HepG2 (cell line): ENCODE data around the gene DOCK4. TPM values are rescaled to one million over a fixed set of nuclear protein-coding genes. Genes with fewer than 3 reads are reported as not detected.

Experiments used
- CBFB ChIP-seq: sonication (generic); formaldehyde crosslinking; IDR thresholded peaks from 2 replicates; pipeline ENCODE4 v1.4.0; 2020; ENCODE audit warnings: missing genetic modification reagents
- FOXP4 ChIP-seq: sonication (generic); formaldehyde crosslinking; IDR thresholded peaks from 2 replicates; pipeline ENCODE4 v1.4.0; 2020; ENCODE audit warnings: missing genetic modification reagents
- GATAD2A ChIP-seq: IDR thresholded peaks from 2 replicates; pipeline ENCODE4 v1.6.1; 2016
- NFIC ChIP-seq: IDR thresholded peaks from 2 replicates; pipeline ENCODE4 v1.6.1; 2012; ENCODE audit warnings: mild to moderate bottlenecking, low read length, inconsistent platforms
- SOX13 ChIP-seq, 3 experiments: fragments of 450-650 bp in 1 of 3; sonication (generic) in 1 of 3; formaldehyde crosslinking in 1 of 3; IDR thresholded peaks in 2 of 3; conservative IDR thresholded peaks in 1 of 3; 2 replicates each; pipeline versions ENCODE4 v1.5.0 to v1.6.1; 2016 to 2020; ENCODE audit warnings: antibody characterized with exemption in 1 of 3, mild to moderate bottlenecking in 1 of 3, missing compliant biosample characterization in 1 of 3, missing genetic modification reagents in 1 of 3, moderate library complexity in 1 of 3
- ZGPAT ChIP-seq: IDR thresholded peaks from 2 replicates; pipeline ENCODE4 v1.6.1; 2016; ENCODE audit warnings: mild to moderate bottlenecking
- ZKSCAN1 ChIP-seq: fragments of 150-350 bp; IDR thresholded peaks from 2 replicates; pipeline ENCODE4 v1.6.1; 2014; ENCODE audit warnings: low read length
- ZNF644 ChIP-seq: IDR thresholded peaks from 2 replicates; pipeline ENCODE4 v1.6.1; 2016; ENCODE audit warnings: low read depth
- ZSCAN5A ChIP-seq: sonication (generic); formaldehyde crosslinking; IDR thresholded peaks from 2 replicates; pipeline ENCODE4 v1.8.0; 2022; ENCODE audit warnings: mild to moderate bottlenecking, missing genetic modification reagents, borderline replicate concordance
- polyA plus RNA-seq, 8 experiments: library from polyadenylated mRNA; depleted of rRNA in 3 of 8; stranded (reverse) in 7 of 8; unstranded in 1 of 8; fragments of >200 nt; fragmentation: Illumina TruSeq in 4 of 8; extraction: Trizol in 4 of 8; gene quantifications; 2 replicates each; pipeline versions ENCODE4 v1.2.1 to v1.2.3, GENCODE V29; 2011 to 2016; ENCODE audit warnings: low read depth in 4 of 8, missing spikeins in 1 of 8, mixed read lengths in 1 of 8; ENCODE audit not compliant: insufficient read depth in 1 of 8
- total RNA-seq, 5 experiments: library from RNA; depleted of rRNA; stranded (reverse); fragments of >200 nt; fragmentation: Illumina TruSeq; extraction: Trizol; gene quantifications; 2 replicates each; pipeline ENCODE4 v1.2.3, GENCODE V29; 2016; ENCODE audit warnings: low read depth in 1 of 5

The DOCK4 gene
- total and polyA plus RNA-seq, 2 of the 13 experiments (the other 11 are each of a cell fraction or from before 2014, with no cell fraction given), result 13.5 to 17.4 TPM

- no peak for TF ChIP-seq ZSCAN5A
- peak; percentile 68; the same call in 1 of the 2 replicates for TF ChIP-seq CBFB (CRISPR knock-in tag)
- TF ChIP-seq ZGPAT (CRISPR knock-in tag), result peak; percentile 44; the same call in 1 of the 2 replicates
- peak; percentile 64; the same call in 1 of the 2 replicates for TF ChIP-seq NFIC
- TF ChIP-seq ZNF644, result peak; percentile 66; the same call in 1 of the 2 replicates
- no peak for TF ChIP-seq ZKSCAN1
- TF ChIP-seq SOX13 (IDR thresholded peaks at IDR 0.05), result no peak
- TF ChIP-seq SOX13 (CRISPR knock-in tag; conservative IDR thresholded peaks at IDR 0.05 in 1 of 2, IDR thresholded peaks at IDR 0.05 in 1 of 2), result peak in 1 of 2 experiments; percentile 57; a peak in 1 of 4 replicates
- peak; percentile 72 for TF ChIP-seq GATAD2A (CRISPR knock-in tag)
- peak; percentile 52 for TF ChIP-seq FOXP4 (CRISPR knock-in tag)
Measured at GRCh38 chr7:112236597-112236996, 30.4 kb upstream of the DOCK4 start (continued).
